Inflammatory macrophage treated with lipopolysaccharide for 1 hour (primary cell): ENCODE measurements around the gene KMT2B.

Source experiments
- DNase-seq, 2 donors: peaks; one replicate each; pipeline ENCODE4 v3.0.0-alpha.2; 2020 to 2022

KMT2B gene

GRCh38 chr19:35782589-35782988 is 64.8 kb downstream of the KMT2B start:
- no peak for DNase-seq

DNA sequence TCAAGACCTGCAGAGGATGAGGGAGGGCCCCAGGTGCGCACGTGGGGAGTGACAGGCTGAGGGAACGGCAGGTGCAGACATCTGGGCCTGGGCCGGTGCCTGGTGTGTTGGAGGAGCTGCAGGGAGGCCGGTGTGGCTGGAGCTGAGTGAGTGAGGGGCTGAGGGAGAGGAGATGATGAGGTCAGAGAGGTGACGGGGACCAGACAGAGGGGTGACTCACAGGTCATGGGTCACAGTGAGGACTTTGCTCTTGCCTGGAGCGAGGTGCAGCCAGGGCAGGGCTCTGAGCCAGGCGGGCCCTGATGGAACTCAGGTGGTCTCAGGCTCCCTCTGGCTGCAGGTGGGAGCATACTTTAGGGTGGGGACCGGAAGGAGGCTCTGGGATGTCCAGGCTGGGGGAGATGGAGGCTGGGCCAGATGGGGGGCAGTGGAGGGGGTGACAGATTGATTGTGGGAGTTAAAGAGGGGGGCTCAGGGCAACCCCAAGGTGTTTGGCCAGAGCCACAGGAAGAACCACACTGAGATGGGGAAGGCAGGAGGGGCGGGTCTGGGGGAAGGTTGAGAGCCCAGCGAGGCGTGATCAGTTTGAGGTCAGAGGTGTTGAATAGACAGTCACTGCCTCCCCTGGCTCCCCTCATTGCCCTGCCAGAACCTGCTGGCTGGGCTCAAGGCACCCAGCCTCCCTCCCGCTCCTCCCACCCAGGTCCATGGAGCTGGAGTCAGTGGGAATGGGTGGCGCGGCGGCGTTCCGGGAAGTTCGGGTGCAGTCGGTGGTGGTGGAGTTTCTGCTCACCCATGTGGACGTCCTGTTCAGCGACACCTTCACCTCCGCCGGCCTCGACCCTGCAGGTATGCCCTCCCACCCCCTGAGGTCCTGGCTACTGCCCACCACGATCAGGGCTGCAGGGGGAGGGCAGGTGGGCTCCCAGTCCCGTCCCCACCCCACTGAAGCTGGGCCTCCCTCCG is 65.9 kb downstream of the KMT2B start:
- no peak for DNase-seq

- no peak for DNase-seq
Observed at GRCh38 chr19:35784503-35785338, 66.9 kb downstream of the KMT2B start.

- DNase-seq = no peak
Observed at GRCh38 chr19:35785339-35785627, 67.5 kb downstream of the KMT2B start.

GRCh38 chr19:35786299-35787160 is 68.7 kb downstream of the KMT2B start:
- no peak for DNase-seq

- no peak for DNase-seq
Observed at GRCh38 chr19:35787227-35787799, 69.5 kb downstream of the KMT2B start.
